Stomach (tissue), 4 donors: Measurements from ENCODE around the gene FAM120A.

ENCODE experiments used
- CTCF ChIP-seq, 7 experiments: fragments of 450-650 bp in 4 of 7; fragments of 200-600 bp in 3 of 7; sonication (generic) in 3 of 7; IDR thresholded peaks; one replicate each; pipeline ENCODE4 v1.5.1; 2016 to 2019; ENCODE audit warnings: antibody characterized with exemption in 7 of 7, control low read depth in 2 of 7, mild to moderate bottlenecking in 1 of 7
- EP300 ChIP-seq: sonication (generic); formaldehyde crosslinking; IDR thresholded peaks from one replicate; pipeline ENCODE4 v1.6.1; 2017; ENCODE audit warnings: antibody characterized with exemption
- POLR2A ChIP-seq, 4 donors: fragments of 450-650 bp; IDR thresholded peaks; one replicate each; pipeline ENCODE4 v1.6.1; 2016; ENCODE audit warnings: antibody characterized with exemption in 4 of 4, control low read depth in 2 of 4, mild to moderate bottlenecking in 1 of 4, moderate library complexity in 1 of 4

- TF ChIP-seq POLR2A (IDR thresholded peaks at IDR 0.05) (no peak), CTCF (IDR thresholded peaks at IDR 0.05) (no peak), EP300 (no peak)
Measured at GRCh38 chr9:93488244-93488643, 36.8 kb downstream of the FAM120A start.
